Adipose tissue (tissue), 3 donors: ENCODE measurements around the gene DENND4B. TPM values are rescaled to one million over a fixed set of nuclear protein-coding genes. Genes with fewer than 3 reads are reported as not detected.

ENCODE experiments used
- H3K27ac ChIP-seq: one replicate; pipeline ENCODE4 v1.5.1; 2013; ENCODE audit warnings: low read depth, low read length
- WGBS, 3 donors: extraction: QIAGEN DNeasy Blood & Tissue Kit; methylation state at CpG; one replicate each; pipeline ENCODE4 v1.1.7; 2013; 5-methylcytosine and 5-hydroxymethylcytosine counted together
- polyA plus RNA-seq, 3 donors: library from polyadenylated mRNA; stranded (reverse); fragments of 200-250 nt; gene quantifications; one replicate each; pipeline ENCODE4 v1.2.3, GENCODE V29; 2013
- donor health status: healthy with polysubstance abuse.
- donor health status: Bipolar disorder and iron deficiency.
- donor health status: healthy.

Gene DENND4B
- polyA plus RNA-seq, 3 donors, result 17.2 to 40.2 (median 37.1) TPM

DNA sequence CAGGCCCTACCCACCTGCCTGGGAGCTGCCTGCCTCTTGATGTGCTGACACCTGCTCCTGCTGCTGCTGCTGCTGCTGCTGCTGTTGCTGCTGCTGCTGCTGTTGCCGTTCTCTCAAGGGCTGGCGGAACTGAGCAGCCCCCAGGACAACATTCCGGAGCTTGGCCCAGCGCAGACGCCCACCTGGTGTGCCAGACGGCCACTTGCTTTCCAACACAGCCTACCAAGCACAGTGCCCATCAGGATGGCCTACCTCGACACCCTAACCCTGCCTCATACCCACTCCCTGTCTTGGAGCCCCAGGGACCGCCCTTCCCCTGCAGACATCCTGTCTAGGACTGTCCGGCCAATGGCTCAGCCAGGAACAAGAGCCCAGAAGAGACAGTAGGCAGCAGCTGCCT, 11.8 kb downstream of the DENND4B start:
- H3K27ac ChIP-seq, result no peak overlapping the region
- WGBS, 3 donors, result 93 to 96% (median 95%) methylated on average over 9 of the region's 9 CpGs

DNA sequence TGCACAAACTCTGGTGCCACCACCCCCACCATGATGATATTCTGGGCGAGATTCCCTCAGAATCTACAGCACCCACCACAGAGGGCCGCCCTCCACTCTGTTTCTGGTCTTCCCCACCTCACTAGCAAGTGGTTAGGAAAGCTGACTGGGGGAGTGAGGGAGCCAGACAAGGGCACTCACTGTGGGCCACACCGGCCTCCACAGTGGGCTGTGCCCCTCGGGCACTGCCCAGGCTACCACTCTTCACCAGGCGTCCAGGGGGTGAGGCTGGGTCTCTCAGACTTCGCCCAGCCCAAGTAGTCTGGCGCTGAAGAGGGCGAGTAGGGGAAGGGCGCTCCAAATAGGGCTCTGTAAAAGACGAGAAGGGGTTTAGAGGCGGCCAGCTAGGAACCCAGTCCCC, 12.6 kb downstream of the DENND4B start:
- WGBS, 3 donors, result 91 to 97% (median 96%) methylated on average over 11 of the region's 11 CpGs
- no peak overlapping the region for H3K27ac ChIP-seq

DNA sequence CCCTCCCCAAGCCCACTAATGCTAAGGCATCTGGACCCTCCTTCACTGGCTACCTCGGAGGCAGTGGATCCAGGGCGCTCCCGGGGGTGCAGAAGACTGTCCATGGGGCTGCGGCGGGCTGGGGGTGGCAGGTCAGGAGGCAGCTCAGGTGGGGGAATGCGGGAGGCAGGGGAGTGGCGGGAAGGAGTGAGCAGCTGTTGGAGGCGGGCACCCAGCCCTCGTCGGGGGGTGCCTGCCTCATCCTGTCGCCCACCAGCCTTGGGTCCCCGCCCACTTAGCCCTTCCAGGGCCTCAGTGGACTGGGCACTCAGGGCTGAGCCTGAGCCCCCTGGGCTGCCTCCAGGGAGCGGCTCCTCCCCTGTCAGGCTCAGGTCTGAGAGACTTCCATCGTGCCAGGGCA, 13.1 kb downstream of the DENND4B start:
- 89 to 99% (median 90%) methylated on average over 10 to 14 of the region's 14 CpGs for WGBS, 3 donors

GRCh38 chr1:153932156-153933131, 14.1 kb downstream of the DENND4B start:
- 94 to 97% (median 95%) methylated on average over 18 of the region's 18 CpGs for WGBS, 3 donors

More for the DNA sequence above, 13.1 kb downstream of the DENND4B start:
- H3K27ac ChIP-seq, result no peak overlapping the region

GRCh38 chr1:153929981-153930948, 16.3 kb downstream of the DENND4B start:
- WGBS, 3 donors, result 81 to 89% (median 83%) methylated on average over 14 of the region's 14 CpGs
- no peak overlapping the region for H3K27ac ChIP-seq

More at GRCh38 chr1:153932156-153933131, 14.1 kb downstream of the DENND4B start:
- H3K27ac ChIP-seq, result no peak overlapping the region

- 84 to 89% (median 86%) methylated on average over 5 of the region's 5 CpGs for WGBS, 3 donors
- no peak overlapping the region for H3K27ac ChIP-seq
Measured at GRCh38 chr1:153929426-153929825, 17.1 kb downstream of the DENND4B start.

DNA sequence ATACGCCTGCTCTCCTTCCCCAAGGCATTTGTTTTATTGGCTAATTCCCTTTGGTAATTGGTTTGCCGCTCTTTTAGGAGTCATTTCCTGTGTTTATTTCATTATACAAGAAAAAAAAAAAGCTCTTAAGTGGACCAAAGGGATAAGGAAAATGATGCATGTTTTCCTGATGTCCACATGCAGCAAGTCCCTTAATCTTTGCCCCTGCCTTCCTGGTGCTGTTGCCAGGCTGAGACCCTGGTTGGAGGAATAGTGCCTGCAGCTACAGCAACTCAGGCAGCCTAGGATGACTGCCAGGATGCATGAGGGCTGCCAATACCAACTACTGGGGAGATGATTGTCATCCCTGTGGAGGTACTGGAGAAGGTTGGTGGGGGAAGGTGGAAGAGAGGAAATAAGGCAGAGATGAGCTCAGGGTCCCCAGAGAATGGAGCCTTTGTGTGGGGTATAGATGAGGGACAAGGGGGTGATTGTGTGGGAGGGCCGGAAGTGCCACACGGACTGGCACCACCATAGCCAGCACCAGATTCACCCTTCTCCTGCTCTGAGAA, 17.7 kb downstream of the DENND4B start:
- no peak overlapping the region for H3K27ac ChIP-seq
- WGBS, 3 donors, result 47 to 74% (median 57%) methylated on average over 4 of the region's 4 CpGs

DNA sequence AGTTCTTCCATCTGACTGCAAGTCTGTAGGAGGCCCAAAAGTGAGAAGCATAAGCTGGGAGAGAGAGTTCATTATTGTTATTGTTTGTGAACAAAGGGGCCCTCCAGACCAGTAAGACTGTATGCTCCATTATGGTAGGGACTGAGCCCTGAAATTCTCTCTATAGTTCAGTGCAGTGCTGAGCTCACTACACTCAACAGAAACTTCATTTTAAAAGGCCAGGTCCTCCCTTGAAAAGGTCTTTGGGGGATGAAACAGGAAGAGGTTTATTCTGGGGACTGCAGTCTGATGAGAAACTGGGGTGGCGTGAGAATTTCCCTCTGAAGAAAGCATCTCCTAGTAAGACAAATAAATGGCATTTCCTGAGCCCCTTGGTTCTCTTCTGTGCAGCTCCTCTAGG, 18.3 kb downstream of the DENND4B start:
- WGBS, 3 donors, result 57 to 91% (median 83%) methylated on average over 1 of the region's 1 CpG
- no peak overlapping the region for H3K27ac ChIP-seq

DNA sequence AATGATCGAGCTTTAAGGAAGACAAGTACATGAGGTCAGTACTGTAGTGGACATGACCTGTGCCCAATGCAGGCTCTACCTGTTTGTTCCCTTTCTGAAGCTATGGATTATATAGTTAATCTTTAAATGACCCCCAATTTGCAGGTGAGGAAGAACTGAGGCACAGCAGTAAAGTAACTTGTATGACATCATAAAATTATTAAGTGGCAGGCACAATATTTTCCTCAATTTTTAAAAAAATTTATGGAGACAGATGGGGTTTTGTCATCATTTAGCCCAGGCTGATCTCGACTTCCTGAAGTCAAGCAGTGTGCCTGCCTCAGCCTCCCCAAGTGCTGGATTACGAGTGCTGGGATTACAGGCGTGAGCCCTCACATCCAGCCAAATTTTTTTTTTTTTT, 20.1 kb downstream of the DENND4B start:
- WGBS, 3 donors, result 78 to 87% (median 84%) methylated on average over 4 of the region's 4 CpGs
- no peak overlapping the region for H3K27ac ChIP-seq

DNA sequence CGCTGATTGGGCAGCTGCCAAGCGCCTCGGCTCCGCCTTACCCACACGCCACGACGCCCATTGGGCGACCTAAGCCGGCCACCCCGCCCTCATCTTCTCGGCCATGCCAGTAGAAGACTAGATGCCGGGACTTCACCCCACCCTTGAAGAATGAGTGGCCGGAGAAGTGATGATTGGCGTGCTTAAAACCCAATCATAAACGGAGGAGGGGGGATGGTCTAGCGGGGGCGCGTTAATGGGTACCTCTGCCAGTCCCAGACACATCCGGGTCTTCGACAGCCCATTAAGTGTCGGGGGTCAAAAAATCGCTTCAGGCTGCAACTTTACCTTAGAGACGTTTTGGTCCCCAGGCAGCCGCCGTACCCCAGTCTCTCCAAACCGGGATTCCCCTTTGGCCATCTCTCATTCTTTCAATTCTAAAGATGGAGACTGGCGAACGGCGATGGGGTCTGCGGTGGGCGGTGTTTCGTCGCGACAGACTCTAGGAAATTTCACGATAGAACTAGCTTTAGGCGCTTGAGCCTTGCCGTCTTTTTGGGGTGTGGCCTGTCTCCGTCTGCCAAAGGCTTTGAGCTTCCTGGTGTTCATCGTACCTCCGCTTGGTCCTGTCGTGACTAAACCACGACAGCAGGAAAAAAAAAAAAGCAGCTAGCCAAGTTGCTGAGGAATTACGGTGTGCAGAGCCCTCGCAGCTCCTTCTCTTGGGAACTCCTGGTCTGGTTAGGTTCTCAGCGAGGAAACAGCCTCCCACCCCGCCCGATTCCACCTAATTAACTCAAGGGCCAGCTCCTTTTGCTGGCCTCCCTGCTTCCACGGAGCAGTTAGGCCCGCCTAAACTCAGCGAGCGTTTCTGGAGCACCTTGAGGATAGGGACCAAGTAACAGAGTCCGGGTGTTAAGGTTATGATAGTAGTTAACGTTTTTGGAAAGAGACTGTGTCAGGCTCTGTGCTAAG, 23.3 kb downstream of the DENND4B start, which contains the start of gene GATAD2B:
TSS of gene GATAD2B (minus strand) at position 1 of the 954 bp plus-strand sequence. CDS start 94,625 bp downstream, outside the sequence.
- no peak within 1 kb of the TSS for H3K27ac ChIP-seq
- 0 to 1% (median 0%) methylated on average over 53 of the region's 53 CpGs for WGBS, 3 donors

DNA sequence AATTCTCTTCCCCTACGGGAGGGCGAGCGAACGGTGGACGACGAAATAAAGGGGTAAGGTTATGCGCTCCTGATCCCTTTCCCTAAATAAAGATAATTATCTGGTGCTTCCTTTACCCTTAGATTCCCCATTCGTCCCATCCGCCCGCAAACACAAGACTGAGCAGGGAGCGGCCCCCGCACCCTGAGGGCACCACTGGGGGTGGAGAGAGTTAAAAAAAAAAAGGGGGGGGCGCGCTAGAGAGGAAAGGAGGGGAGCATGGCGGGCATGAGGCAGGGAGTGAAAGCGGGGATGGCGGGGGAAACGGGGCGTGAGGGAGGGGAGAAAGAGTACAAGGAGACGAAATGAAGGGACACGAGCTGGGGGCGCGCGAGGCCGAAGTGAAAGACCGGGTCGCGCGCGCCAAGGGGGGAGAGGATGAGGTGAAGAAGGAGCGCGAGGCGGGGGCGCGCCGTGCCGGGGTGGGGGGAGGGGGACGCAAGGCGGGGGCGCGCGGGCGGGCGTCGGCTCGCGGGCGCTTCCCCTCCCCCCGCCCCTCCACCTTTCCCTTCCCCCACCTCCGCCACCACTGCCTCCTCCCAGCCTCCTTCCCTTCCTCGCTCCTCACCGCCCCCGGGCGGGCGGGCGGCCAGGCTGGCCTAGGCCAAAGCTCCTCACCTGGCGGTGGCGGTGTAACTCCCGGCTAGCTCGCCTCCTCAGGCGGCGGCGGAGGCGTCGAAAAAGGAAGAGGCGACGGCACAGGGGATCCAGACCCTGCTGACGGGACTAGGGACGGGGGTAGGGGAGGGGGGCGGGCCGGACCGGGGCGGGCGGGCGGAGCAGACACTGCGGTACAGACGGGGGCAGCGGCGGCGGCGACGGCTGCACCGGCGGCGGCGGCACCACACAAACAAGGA, 24.2 kb downstream of the DENND4B start:
- H3K27ac ChIP-seq, result no peak overlapping the region
- 0% methylated on average over 43 to 78 of the region's 86 CpGs for WGBS, 3 donors

DNA sequence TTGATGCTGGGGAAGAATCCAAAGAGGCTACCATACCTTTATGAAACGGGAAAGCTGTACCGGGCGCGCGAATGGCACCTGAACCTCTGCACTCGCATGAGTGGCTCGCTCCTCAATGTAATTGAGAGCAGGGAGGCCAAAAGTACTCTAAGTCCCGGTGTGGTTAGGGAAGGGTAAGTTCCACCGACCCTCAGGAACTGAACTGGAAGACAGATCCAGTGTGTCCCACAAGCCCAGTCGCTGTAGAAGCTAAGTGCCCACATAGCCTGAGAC, 24.8 kb downstream of the DENND4B start:
- H3K27ac ChIP-seq, result no peak overlapping the region
- 3 to 6% (median 3%) methylated on average over 10 of the region's 10 CpGs for WGBS, 3 donors

DNA sequence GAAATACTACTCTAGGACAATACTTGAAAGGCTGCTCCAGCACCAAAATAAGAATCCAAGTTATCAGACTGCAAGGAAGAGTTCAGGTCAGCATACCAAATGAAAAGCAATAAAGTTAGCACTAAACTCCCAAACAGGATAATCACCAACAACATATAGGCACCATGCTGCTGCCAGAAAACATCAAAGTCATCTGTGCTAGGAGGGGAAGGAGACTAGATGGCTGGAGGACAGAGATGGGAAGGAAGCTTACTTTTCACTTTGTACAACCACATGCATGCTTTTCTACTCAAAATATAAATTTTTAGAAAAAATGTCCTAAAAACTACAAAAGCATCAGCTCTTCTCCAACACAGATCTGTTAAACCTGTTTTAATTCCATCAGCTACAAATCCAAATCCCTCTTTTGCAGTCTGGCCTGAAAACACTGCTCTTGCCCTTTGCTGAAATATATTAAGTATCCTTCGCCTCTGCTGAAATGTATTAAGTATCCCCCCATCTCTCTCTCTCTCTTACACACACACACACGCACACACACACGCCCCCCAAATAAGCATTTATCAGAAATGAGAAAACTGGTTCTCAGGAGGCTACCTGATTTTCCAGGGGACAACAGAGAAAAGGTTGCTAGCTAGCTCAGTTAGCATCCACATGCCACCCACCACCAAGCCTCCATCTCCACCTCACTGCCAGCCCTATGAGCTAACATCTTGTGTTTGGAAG, 25.3 kb downstream of the DENND4B start:
- 23 to 31% (median 25%) methylated on average over 3 of the region's 3 CpGs for WGBS, 3 donors
- no peak overlapping the region for H3K27ac ChIP-seq

GRCh38 chr1:153919876-153920852, 26.4 kb downstream of the DENND4B start:
- 41 to 47% (median 46%) methylated on average over 4 of the region's 4 CpGs for WGBS, 3 donors
- no peak overlapping the region for H3K27ac ChIP-seq

DNA sequence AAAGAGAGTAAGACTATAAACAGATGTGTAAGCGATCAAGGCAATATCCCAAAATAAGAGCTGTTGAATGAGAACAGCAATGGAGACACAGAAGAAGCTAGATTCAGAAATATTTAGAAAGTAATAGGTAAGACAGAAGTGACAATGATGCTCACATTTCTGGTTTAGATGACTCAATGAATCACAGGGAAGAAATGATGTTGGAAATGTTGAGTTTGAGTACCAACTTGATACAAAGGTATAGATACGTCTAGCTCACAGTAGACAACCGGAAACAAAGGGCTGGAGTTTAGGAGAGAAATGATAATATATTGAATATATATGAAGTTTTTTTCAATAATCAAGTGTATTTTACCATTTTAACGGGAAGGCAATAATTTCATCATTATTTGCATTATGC, 30.2 kb downstream of the DENND4B start:
- no peak overlapping the region for H3K27ac ChIP-seq
- 84 to 95% (median 90%) methylated on average over 4 of the region's 4 CpGs for WGBS, 3 donors
